HT-29 (cell line): ENCODE measurements around the gene CD7. TPM values are rescaled to one million over a fixed set of nuclear protein-coding genes. Genes with fewer than 3 reads are reported as not detected.
A peak's percentile ranks its signal among the peaks of the same experiment; 100 is the strongest.

Source experiments
- DNase-seq: peaks from one replicate; pipeline ENCODE4 v3.0.0-alpha.2; 2015; ENCODE audit warnings: low spot score
- total RNA-seq: library from RNA; depleted of rRNA; stranded (reverse); fragments of >200 nt; shearing (Covaris generic); gene quantifications from 2 replicates; pipeline ENCODE4 v1.2.3, GENCODE V29; 2014

Gene CD7
- total RNA-seq, 1 experiment from 2014 or later: not detected

DNA sequence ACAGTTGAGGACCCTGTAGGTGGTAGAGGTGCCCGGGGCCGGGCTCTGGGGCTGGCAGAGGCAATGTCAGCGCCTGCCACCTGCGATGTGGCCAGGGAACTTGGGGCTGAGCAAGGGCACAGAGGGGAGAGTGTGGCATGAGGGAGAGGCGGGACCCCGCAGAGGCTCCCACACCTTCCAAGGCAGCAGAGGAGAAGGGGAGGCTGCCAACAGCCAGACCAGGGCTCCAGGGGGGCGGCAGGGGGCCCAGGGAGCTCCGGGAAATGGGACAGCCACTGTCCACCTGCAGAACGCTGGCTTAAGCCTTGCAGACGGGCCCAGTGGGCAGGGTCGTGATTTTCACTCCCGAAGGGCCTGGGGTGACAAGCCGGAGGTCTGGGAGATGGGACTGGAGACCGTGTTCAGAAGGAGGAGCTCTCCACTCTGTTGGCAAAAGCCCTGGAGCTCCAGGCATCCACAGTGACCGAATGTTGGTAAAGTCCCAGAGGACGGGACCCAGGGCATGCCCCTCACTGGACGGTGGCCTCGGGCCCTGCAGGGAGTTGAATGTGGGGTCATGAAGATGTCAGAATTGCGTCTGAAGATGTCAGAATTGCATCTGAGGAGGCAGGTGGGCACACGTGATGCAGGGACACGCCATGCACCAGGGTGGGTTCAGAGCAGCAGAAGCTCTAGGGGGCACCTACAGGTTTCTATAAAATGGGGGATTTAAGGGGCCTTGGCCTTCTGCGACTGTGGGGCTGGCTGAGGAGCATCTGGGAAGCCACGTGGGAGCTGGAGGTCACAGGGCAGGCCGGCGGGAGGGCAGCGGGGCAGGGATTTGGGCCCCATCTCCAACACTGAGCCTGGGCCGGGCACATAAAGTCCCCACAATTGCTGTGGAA is 18.6 kb downstream of the CD7 start:
- DNase-seq: no peak

DNA sequence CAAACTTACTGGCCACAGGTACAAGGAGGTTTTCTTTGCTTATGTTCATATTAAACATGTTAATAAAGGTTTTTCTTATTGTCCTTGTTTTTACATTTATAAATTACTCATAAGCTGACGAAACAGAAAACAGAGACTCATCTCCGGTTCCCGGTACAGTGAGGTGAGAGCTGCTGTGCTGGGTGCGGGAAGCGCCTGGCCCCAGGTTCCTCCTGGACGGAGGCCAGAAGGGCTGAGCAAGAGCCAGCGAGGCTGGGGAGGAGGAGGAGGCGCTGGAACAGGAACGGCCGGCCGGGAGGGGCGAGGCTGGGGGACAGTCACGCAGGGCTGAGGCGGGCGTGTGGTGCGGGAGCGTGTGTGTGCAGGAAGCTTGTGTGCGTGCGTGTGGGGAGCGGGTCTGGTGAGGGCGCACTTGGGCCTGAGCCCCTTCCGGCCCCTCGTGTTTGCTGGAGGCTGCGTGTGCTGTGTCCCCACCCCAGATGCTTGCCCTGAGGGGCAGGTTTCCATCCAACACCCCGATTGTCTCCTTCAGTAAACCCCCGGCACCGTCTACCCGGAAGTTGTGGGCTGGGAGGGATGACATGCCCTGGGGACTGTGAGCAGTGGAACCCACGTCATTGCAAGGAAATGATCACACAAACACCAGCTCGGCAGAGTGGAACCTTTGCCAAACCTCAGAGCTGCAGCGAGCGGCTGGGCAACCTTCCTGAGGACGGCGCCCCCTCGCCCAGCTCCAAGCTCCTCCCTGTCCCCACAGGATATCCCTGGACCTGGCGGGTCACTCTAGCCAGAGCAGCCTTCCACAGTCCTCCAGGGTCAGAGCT is 19.5 kb downstream of the CD7 start:
- peak; percentile 84 for DNase-seq

DNA sequence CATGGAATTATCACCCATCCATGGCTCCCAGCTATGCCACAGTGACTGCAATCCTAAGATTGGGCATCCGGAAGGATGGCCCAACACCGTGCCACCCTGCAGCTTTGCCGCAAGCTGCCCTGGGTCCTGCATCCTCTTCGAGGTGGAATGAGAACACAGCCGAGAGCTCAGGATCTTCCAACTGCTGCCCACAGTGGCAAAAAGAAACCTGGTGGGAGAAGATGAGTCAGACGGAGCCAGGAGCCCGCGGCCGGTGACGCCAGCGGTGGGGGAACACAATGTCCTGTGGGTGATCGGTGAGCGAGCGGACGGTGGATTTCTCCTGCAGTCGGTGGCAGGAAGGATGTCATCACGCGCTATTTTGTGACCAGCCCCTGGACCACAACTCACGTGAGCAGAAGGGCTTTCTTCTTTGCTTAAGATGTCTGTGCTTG is 20.1 kb downstream of the CD7 start:
- no peak for DNase-seq

DNA sequence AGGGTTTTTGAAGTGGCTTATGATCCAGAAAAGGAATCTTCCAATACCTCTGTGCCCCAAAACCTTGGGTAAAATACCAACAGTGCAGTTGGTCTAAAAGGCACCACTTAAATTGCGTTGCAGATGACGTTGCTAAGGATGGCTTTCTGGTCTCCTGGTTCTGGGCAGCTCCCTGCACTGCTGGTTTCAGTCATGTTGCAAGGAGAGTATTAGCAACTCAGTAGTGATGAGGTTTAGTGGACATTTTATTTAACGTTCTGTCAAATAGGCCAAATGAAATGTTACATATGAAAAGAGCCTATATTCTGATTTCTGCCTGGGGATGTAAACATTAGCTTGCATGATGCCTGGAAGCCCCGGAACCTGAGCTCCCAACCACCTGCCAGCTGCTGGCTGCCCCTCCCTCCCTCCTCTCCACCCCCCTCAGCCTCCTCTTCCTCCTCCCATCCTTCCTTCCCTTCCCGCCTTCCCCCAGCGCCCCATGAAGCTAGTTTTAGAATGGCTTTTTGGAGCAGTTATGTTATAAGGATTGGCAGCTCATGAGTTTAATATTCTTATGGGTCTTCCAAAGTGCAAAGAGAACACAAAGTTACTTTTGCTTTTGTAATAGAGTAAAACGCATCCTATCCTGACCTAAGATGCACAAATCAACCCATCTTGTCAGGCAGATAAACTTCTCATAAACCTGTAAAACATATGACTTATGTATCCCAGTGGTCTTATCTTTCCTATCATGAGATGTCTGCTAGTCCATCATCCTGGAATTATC is 20.7 kb downstream of the CD7 start:
- no peak for DNase-seq

DNA sequence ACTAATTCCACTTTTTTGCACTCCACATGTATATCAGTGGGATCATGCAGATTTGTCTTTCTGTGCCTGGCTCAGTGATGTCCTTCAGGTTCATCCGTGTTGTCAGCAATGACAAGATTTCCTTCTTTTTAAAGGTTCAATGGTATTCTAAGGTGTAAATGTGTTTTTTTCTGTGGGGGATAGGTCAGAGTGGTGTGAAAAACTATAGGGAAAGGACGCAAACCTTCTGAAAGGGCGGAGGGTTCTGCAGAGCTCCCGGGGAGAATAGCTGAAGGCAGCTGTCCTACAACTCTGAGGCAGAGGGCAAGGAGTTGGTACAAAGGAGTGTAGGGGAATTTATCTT is 22.0 kb downstream of the CD7 start:
- no peak for DNase-seq

DNA sequence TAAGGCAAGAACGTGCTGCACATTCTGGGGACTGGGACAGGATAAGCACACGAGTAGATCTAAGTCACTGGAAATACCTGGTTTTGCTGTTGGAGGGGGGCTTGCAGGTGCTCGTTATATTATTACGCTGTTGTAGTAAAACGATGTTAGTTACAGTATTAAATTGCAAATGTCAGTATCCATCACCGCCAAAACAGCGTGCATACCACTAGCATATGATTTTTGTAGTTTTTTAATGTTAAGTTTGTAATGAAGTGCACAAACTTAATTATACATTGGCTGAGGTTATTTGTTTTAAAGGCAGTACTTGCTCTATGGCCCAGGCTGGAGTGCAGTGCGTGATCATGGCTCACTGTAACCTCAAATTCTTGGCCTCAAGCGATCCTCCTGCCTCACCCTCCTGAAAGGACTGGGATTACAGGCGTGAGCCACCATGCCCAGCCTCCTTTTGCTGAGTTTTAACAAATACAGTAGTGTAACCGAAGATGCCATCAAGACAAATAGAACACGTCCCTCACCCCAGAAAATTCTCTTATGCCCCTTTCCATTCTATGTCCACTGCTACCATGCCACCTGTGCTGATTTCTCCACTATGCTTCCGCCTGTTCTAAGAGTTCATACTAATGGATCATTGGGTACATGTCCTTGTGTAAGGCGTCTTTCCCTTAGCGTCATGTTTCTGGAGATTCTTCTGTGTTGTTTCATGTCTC is 23.2 kb downstream of the CD7 start:
- DNase-seq: no peak

DNA sequence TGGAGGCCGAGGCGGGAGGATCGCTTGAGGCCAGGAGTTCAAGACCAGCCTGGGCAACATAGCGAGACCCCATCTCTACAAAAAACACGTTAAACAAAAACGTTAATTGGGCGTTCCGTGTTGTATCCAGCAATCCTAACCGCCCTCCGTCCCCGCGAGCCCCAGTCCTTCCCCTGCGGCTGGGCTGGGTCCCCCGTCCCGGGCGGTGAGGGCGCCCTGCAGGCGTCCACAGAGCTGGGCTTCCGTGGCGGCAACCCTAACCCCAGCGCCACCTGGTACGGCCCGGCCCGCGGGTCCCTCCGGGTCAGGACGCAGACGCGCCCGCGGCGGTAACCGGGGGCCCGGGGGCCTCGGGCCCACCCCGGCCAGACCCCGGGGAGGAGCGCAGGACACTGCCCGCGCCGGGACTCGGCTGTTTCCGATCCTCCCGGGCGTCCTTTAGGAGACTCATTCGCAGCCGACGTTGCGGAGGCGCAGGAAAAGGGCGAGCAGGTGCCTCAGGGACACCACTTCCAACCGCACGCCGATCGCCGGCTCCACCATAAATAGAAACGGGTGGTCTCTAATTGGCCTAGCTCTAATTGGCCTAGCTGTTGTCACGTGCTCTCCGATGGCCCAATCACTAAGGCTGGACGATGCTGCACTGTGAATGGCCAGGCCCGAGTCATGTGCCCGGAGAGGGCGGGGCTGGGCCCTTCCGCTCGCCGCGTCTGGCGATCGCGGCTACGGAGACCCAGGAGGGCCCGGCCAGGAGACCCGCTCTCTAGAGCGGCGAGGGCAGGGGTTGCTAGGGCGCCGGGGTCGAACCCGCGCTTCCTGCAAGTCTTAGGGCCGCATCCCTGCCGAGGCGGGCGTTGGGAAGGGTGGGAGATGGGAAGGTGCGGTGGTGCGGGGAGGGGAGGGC is 24.9 kb downstream of the CD7 start:
- DNase-seq: peak; percentile 97

DNA sequence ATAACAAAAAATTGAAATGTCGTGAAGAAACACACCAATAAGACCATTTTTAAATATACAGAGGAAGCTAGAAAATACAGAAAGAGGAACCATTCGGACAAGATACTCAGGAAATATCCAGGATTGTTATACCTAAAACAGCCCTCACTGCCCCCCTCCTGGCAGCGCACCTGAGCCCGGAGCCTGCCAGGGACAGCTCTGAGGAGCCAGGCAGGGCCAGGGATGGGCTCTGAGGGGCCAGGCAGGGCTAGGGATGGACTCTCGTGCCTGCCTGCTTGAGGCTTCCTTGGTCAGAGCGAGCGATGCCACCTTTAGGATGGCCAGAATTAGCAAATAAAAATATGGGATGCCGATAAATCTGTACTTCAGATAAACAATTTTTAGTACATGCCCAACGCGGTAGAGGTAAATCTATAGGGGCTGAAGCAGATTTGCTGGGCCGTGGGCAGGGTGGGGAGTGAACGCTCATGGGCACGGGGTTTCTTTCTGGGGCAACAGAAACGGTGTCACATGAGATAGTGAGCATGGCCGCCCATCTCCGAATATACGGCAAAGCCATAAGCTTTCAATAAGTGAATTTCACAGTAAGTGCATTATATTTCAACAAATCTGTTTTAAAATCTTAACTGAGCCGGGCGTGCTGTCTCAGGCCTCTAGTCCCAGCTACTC is 25.7 kb downstream of the CD7 start:
- no peak for DNase-seq

DNA sequence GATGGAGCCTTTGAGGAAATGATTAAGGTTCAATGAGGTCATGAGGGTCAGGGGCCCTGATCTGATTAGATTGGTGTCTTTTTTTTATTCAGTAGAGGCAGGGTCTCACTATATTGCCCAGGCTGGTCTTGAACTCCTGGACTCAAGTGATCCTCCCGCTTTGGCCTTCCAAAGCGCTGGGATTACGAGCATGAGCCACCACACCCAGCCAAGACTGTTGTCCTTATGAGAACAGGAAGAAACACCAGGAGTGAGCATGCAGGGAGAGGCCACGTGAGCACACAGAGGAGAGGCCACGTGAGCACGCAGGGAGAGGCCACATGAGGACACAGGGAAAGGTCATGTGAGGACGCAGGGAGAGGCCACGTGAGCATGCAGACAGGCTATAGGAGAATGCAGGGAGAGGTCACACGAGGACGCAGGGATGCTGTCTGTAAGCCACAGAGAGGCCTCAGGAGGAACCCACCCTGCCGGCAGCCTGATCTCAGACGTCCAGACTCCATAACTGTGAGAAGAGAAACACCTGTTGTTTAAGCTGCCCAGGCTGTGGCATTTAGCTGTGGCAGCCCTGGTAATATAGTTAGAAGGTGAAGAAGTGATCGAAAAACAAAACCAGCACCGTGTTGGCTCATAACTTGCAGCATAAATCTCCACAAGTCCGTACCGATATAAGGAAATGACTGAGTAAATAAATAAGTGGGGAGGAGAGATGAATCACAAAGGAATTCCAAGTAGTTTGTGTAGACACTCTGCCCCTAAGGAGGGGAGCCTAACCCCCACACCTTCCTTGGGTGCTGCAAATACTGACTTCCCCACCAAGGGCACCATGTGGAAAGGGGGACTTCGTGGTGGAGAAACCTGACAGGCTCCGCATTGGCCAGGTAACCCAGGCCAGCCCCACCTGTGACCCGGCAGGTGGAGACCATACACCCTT is 29.3 kb downstream of the CD7 start:
- DNase-seq: peak; percentile 89

DNA sequence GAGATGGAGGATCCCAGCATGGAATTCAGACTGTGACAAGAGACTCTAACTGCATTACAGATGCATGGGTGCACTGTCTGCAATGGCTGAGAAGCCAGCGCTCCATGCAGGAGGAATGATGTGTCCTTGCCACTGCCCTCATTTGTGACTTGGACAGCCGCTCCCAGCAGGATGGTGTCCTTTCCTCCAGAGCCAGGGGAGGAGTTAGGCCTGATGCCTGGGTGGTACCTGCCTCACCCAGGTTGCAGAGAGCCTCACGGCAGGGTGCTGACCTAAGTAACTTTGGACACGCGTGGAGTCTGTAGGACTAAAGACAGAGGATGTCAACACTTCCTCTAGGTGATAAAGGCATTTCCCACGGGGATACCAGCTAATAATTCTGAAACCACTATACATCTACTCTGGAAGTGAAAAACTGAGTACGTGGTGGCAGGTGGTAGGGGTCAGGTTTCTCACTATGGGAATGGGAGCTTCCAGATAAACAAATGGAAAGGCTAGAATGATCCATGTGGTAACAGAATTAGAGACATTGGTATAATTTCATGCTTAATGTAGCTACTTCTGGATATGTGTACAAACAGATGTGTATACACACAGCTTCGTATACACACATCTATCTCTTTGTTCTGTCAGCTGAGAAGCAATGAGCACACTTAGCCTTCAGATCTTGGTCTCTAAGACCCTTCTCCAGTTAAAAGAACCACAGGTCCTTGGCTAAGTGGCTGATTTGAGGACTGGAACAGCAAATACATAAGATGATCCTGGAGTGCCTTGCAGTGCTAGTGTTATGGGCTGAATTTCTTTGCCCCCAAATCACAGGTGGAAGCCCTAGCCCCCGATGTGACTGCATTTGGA is 30.2 kb downstream of the CD7 start:
- no peak for DNase-seq

DNA sequence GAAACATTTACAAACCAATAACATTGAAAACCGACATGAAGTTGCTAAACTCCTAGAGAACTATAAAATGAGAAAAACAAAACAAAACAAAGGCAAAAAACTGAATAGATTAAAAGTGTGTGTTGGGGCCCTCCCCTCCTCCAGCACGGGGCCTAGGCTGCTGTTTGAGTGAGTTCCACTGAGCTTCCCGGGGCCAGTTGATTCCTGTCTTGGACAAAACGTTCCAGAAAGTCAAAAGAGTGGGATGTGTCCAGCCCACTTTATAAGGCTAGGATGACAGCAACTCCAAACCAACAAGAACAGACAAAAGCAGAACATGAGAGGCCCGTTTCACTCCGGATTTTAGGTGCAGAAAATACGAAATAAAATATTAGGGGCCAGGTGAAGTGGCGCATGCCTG is 32.3 kb downstream of the CD7 start:
- no peak for DNase-seq

DNA sequence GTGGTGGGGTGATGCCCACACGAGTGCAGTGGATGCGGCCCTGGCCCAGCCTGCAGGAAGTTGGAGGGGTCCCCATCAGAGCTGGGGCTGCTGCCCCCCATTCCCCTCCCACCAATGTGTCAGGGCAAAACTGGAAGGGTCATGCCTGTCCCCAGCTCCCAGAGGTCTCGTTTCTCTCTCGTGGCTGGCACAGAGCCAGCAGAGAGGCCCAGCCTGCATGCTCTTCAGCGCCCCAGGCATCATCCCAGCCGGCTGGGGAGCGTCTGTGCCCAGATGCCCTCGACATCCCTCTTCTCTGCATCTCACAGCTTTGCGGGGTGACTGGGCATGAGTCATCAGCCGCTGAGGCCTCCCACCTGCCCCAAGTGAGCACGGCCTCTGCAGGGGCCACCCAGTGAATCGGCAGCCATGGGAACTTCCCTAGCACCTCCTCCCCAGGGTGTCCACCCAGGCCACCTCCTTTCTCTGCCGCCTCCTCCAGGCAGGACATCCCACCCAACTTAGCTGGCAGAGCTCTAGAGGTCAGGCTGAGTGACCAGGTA is 34.1 kb downstream of the CD7 start:
- peak; percentile 48 for DNase-seq

DNA sequence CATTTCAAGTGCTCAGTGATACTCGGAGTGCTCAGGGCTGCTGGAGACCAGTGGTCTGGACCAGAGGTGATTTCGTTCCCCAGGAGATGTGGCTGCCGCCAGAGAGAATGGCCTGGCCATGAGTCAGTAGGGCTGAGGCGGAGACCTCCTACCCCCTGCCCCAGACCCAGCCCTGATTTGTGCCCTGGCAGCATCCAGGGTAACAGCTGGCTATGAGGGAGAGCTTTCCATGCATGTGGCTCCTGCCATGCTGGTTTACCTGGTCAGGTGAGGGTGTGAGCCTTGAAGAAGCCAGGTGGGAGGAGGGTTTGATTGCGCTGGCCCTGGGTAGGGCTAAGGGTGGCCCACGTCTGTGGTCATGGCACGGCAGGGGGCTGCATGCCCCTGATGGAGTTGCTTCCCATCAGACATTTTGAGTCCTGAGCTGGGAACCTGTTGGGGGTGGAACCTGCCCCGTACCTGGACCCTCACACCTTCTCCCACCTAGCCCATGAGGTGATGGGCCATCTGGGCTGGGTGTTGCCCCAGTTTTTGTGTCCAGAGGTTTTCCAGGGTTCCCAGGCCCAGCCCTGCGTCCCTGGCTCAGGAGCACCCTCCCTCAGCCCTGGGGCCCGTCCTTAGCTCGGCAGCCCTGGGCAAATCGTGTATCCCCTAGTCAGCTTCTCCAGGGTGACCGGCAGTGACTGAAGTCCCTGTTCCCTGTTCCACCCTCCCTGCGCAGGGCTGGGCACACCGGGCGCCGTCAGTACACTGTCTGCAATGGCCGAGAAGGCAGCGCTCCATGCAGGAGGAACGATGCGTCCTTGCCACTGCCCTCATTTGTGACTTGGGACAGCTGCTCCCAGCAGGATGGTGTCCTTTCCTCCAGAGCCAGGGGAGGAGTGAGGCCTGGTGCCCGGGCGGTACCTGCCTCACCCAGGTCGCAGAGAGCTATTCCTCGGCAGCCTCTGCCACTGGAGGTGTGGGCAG is 34.9 kb downstream of the CD7 start:
- DNase-seq: peak; percentile 26

DNA sequence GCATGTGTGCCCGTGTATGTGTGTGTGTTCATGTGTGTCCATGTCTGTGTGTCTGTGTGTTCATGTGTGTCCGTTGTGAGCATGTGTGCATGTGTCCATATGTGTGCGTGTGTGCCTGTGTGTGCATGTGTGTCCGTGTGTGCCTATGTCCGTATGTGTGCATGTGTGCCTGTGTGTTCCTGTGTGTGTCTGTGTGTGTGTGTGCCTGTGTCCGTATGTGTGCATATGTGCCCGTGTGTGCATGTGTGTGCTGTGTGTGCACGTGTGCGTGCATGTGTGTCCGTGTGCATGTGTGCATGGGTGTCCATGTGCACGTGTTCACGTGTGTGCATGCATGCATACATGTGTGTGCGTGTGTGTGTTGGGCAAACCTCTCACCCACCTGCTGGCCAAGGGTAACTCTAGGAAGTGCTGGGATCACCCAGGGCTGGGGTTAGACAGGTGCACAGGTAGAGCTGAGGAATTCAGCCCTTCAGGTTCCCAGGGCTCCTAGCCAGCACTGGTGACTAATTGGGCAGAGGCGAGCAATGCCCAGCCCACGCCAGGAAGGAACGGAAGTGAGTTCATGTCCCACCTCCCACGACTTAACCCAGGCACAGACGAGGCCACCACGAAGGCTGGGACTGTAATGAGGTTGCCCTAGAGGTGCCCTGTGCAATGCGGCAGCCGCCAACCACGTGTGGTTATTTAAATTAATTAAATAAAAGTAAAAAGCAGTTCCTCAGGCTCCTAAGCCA is 35.7 kb downstream of the CD7 start:
- DNase-seq: peak; percentile 88

DNA sequence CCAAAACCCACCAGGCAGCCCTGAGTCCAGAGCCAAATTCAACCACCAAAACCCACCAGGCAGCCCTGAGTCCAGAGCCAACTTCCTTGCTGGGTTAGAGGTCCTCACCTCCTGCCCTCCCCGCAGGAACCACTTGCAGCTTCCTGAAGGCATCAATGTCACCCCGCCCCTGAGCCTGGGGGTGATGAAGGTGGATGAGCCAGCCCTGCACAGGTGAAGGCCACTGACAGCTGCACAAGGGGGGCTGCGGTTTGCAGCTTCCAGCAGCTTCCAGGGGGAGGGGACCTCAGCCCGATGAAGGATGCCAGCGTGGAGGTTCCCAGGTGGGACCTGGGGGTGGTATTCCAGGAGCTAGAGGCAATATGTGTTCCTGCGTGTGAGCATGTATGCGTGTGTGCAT is 36.3 kb downstream of the CD7 start:
- no peak for DNase-seq
